Measurements from ENCODE around the gene ABLIM2.

ABLIM2 gene

GRCh38 chr4:8197521-8197920 is 38.9 kb upstream of the ABLIM2 start:
- TF ChIP-seq CTCF (IDR thresholded peaks at IDR 0.05; ENCODE audit: insufficient read depth, low read length) (no peak), SPI1 (IDR thresholded peaks at IDR 0.05; ENCODE audit: borderline replicate concordance, low read depth) (no peak), REST (IDR thresholded peaks at IDR 0.05; ENCODE audit: insufficient replicate concordance, low read depth) (no peak), GABPA (IDR thresholded peaks at IDR 0.05; ENCODE audit: low read depth) (no peak), POLR2AphosphoS5 (IDR thresholded peaks at IDR 0.05; ENCODE audit: low read depth) (no peak)
- Histone ChIP-seq H3K4me3 (replicated peaks; ENCODE audit: insufficient read depth, low read length) (no peak overlapping the region), H3K27me3 (ENCODE audit: insufficient read depth, poor library complexity, severe bottlenecking) (no peaks in the 10 kb centered on the region), H3K27ac (replicated peaks) (no peak overlapping the region)
- DNase-seq (ENCODE audit: low read depth in 1 of 2, low spot score in 1 of 2): no peak

GRCh38 chr4:8195841-8196458 is 37.3 kb upstream of the ABLIM2 start:
- DNase-seq (ENCODE audit: low read depth in 1 of 2, low spot score in 1 of 2): no peak
- TF ChIP-seq SPI1 (IDR thresholded peaks at IDR 0.05; ENCODE audit: borderline replicate concordance, low read depth) (no peak), POLR2AphosphoS5 (IDR thresholded peaks at IDR 0.05; ENCODE audit: low read depth) (no peak), CTCF (IDR thresholded peaks at IDR 0.05; ENCODE audit: insufficient read depth, low read length) (no peak), GABPA (IDR thresholded peaks at IDR 0.05; ENCODE audit: low read depth) (no peak), REST (IDR thresholded peaks at IDR 0.05; ENCODE audit: insufficient replicate concordance, low read depth) (no peak)
- no peak overlapping the region for H3K4me3 ChIP-seq (replicated peaks; ENCODE audit: insufficient read depth, low read length)
- H3K27me3 ChIP-seq (ENCODE audit: insufficient read depth, poor library complexity, severe bottlenecking): no peaks in the 10 kb centered on the region
- no peak overlapping the region for H3K27ac ChIP-seq (replicated peaks)

- no peak overlapping the region for H3K27ac ChIP-seq (replicated peaks)
- no peak for DNase-seq (ENCODE audit: low read depth in 1 of 2, low spot score in 1 of 2)
- H3K27me3 ChIP-seq (ENCODE audit: insufficient read depth, poor library complexity, severe bottlenecking): no peaks in the 10 kb centered on the region
- H3K4me3 ChIP-seq (replicated peaks; ENCODE audit: insufficient read depth, low read length): no peak overlapping the region
- no peak for TF ChIP-seq CTCF (IDR thresholded peaks at IDR 0.05; ENCODE audit: insufficient read depth, low read length)
- TF ChIP-seq REST (IDR thresholded peaks at IDR 0.05; ENCODE audit: insufficient replicate concordance, low read depth): no peak
- no peak for TF ChIP-seq SPI1 (IDR thresholded peaks at IDR 0.05; ENCODE audit: borderline replicate concordance, low read depth)
- TF ChIP-seq GABPA (IDR thresholded peaks at IDR 0.05; ENCODE audit: low read depth): no peak
- no peak for TF ChIP-seq POLR2AphosphoS5 (IDR thresholded peaks at IDR 0.05; ENCODE audit: low read depth)
Observed at GRCh38 chr4:8195431-8195830, 36.8 kb upstream of the ABLIM2 start.
